HUES64 (cell line): ENCODE data around the gene CASP14.
"Not testable (repeated sequence)": the region's sequence is repeated elsewhere in the genome, so short reads cannot be mapped to it uniquely, and the experiment has no call there.

Experiments used
- H3K27ac ChIP-seq: 2 replicates; pipeline ENCODE4 v1.7.0; 2013; ENCODE audit warnings: low read depth, low read length, inconsistent platforms
- H3K27me3 ChIP-seq: 2 replicates; pipeline ENCODE4 v1.6.1; 2013; ENCODE audit warnings: mild to moderate bottlenecking, low read length; ENCODE audit not compliant: insufficient read depth
- H3K36me3 ChIP-seq: 2 replicates; pipeline ENCODE4 v1.6.1; 2013; ENCODE audit warnings: mild to moderate bottlenecking, low read length; ENCODE audit not compliant: insufficient read depth
- H3K4me1 ChIP-seq: 2 replicates; pipeline ENCODE4 v1.6.1; 2013; ENCODE audit warnings: mild to moderate bottlenecking, low read length, moderate library complexity; ENCODE audit not compliant: insufficient read depth
- H3K4me3 ChIP-seq: 2 replicates; pipeline ENCODE4 v1.5.1; 2013; ENCODE audit warnings: mild to moderate bottlenecking, low read length, moderate library complexity
- H3K9ac ChIP-seq: 2 replicates; pipeline ENCODE4 v1.6.1; 2013; ENCODE audit warnings: mild to moderate bottlenecking, low read depth, low read length
- H3K9me3 ChIP-seq: 2 replicates; pipeline ENCODE4 v1.6.1; 2013; ENCODE audit warnings: low read depth, low read length; ENCODE audit not compliant: insufficient read depth
- WGBS: fragments of 150-250, 120-280 bp; methylation state at CpG from one replicate; pipeline ENCODE4 v1.1.7; 2013; ENCODE audit warnings: missing lambda C conversion rate; 5-methylcytosine and 5-hydroxymethylcytosine counted together

CASP14 gene

GRCh38 chr19:15031675-15032074 is 17.6 kb upstream of the CASP14 start:
- no peak overlapping the region for H3K9ac ChIP-seq
- no peaks in the 10 kb centered on the region for H3K27me3 ChIP-seq
- no peaks in the 10 kb centered on the region for H3K36me3 ChIP-seq
- H3K9me3 ChIP-seq = peaks cover 54% of the 10 kb centered on the region
- no peak overlapping the region for H3K4me3 ChIP-seq
- H3K27ac ChIP-seq = no peak overlapping the region
- no CpG with 5 or more reads among the region's 1 CpG for WGBS
- no peaks in the 10 kb centered on the region for H3K4me1 ChIP-seq

GRCh38 chr19:15035795-15036311 is 13.4 kb upstream of the CASP14 start:
- Histone ChIP-seq H3K36me3 (no peaks in the 10 kb centered on the region), H3K9ac (no peak overlapping the region), H3K27me3 (no peaks in the 10 kb centered on the region), H3K4me1 (no peaks in the 10 kb centered on the region), H3K4me3 (no peak overlapping the region), H3K9me3 (peaks cover 67% of the 10 kb centered on the region), H3K27ac (no peak overlapping the region)
- WGBS = 44% methylated on average over 1 of the region's 1 CpG

- WGBS = 77% methylated on average over 4 of the region's 4 CpGs
- no peaks in the 10 kb centered on the region for H3K4me1 ChIP-seq
- H3K9me3 ChIP-seq = peaks cover 65% of the 10 kb centered on the region
- H3K27ac ChIP-seq = no peak overlapping the region
- H3K27me3 ChIP-seq = no peaks in the 10 kb centered on the region
- H3K4me3 ChIP-seq = no peak overlapping the region
- no peaks in the 10 kb centered on the region for H3K36me3 ChIP-seq
- H3K9ac ChIP-seq = no peak overlapping the region
Measured at GRCh38 chr19:15037586-15037985, 11.7 kb upstream of the CASP14 start.

DNA sequence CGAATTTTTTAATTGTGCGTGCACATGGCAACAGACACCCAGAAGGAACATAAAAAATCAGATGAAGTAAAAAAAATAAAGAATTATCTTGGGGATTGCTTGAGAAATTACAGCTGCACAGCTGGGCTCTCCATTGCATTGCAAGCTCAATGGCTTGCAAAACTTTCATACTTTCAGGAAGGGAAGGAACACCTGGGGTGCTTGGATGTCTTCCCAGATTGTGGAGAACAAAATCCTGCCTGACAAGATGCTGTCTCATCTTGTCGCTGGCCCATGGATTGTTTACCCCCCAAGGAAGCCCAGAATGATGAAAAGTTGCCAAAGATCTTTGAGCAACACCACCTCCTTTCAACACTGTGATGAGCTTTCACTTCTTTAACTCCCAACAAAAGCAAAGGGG is 11.0 kb upstream of the CASP14 start:
- H3K4me1 ChIP-seq = no peaks in the 10 kb centered on the region
- no peak overlapping the region for H3K9ac ChIP-seq
- H3K4me3 ChIP-seq = no peak overlapping the region
- WGBS = 75% methylated on average over 3 of the region's 3 CpGs
- H3K27ac ChIP-seq = no peak overlapping the region
- no peaks in the 10 kb centered on the region for H3K36me3 ChIP-seq
- peaks cover 71% of the 10 kb centered on the region for H3K9me3 ChIP-seq
- no peaks in the 10 kb centered on the region for H3K27me3 ChIP-seq

DNA sequence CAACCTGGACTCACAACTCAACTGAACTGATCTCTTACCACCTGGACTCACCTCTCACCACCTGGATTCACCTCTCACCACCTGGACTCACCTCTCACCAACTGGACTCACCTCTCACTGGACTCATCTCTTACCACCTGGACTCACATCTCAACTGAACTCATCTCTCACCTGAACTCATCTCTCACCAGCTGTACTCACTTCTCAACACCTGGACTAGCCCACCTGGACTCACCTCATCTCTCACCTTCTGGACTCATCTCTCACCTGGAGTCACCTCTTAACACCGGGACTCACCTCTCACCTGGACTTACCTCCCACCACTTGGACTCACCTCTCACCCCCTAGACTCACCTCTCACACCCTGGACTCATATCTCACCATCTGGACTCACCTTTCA is 7.3 kb upstream of the CASP14 start:
- Histone ChIP-seq H3K4me1 (no peaks in the 10 kb centered on the region), H3K9me3 (peaks cover 88% of the 10 kb centered on the region), H3K4me3 (no peak overlapping the region), H3K27ac (no peak overlapping the region), H3K9ac (no peak overlapping the region), H3K27me3 (no peaks in the 10 kb centered on the region), H3K36me3 (no peaks in the 10 kb centered on the region)
- WGBS = 71% methylated on average over 1 of the region's 1 CpG

DNA sequence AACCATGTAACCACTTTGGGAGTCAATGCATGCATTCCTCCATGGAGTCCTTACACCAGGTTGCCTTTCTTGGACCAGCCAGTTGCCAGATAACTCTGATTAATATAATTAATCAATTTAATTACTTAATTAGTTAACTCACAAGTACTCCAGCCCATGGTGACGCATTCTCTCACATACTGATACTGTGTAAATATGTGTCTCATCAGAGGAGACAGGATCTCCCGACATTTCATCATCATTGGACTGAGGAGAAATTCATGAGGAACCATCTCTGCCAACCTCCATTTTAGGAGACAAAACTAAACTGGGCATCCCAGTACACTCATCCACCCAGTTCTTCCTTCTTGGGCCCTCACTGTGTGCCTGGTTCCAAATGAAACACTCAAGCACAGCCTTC is 6.5 kb upstream of the CASP14 start:
- Histone ChIP-seq H3K9ac (no peak overlapping the region), H3K9me3 (peaks cover 88% of the 10 kb centered on the region), H3K27me3 (no peaks in the 10 kb centered on the region), H3K4me3 (no peak overlapping the region), H3K27ac (no peak overlapping the region), H3K36me3 (no peaks in the 10 kb centered on the region), H3K4me1 (no peaks in the 10 kb centered on the region)
- 94% methylated on average over 2 of the region's 2 CpGs for WGBS

DNA sequence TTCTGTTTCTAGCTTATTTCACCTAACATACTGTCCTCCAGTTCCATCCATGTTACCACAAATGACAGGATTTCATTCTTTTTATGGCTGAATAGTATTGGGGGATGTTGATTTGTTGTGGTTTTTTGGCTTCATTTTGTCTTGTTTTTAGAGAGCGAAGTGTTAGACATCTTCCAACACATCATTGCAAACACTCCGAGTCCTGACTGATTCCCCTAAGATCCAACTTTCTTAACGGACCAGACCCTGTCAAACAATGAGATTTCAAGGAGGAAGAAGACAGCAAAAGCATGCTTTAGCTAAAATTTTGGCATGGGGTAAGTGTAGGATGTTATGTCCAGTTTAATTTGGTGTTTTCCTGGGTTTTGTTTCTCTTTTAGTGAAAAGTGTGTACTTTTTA is 3.8 kb upstream of the CASP14 start:
- Histone ChIP-seq H3K9me3 (peaks cover 85% of the 10 kb centered on the region), H3K4me3 (no peak overlapping the region), H3K4me1 (no peaks in the 10 kb centered on the region), H3K27me3 (no peaks in the 10 kb centered on the region), H3K27ac (no peak overlapping the region), H3K9ac (no peak overlapping the region), H3K36me3 (no peaks in the 10 kb centered on the region)
- 80% methylated on average over 2 of the region's 3 CpGs for WGBS

DNA sequence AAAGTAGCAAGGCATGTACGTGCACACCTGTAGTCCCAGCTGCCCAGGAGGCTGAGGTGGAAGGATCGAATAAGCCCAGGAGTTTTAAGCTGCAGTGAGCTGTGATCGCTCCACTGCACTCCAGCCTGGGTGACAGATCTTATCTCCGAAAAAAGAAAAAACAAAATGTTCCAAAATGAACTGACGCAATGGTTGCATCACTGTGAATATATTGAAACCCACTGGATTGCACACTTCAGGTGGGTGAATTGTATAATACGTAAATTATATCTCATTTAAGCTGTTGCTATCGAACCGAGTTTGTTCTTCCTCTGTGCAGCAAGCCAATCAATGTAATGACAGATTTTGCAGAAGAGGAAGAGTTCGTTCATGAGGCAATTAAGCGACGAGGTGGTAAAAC is 1.6 kb upstream of the CASP14 start:
- Histone ChIP-seq H3K4me3 (no peak overlapping the region), H3K27me3 (no peaks in the 10 kb centered on the region), H3K27ac (no peak overlapping the region), H3K9me3 (peaks cover 87% of the 10 kb centered on the region), H3K4me1 (no peaks in the 10 kb centered on the region), H3K9ac (no peak overlapping the region), H3K36me3 (no peaks in the 10 kb centered on the region)
- 88% methylated on average over 11 of the region's 11 CpGs for WGBS

GRCh38 chr19:15048128-15048527 is 1.2 kb upstream of the CASP14 start:
- Histone ChIP-seq H3K36me3 (no peaks in the 10 kb centered on the region), H3K27ac (no peak overlapping the region), H3K4me1 (no peaks in the 10 kb centered on the region), H3K9me3 (peaks cover 87% of the 10 kb centered on the region), H3K4me3 (no peak overlapping the region), H3K9ac (no peak overlapping the region), H3K27me3 (no peaks in the 10 kb centered on the region)
- WGBS = 79% methylated on average over 4 of the region's 5 CpGs

DNA sequence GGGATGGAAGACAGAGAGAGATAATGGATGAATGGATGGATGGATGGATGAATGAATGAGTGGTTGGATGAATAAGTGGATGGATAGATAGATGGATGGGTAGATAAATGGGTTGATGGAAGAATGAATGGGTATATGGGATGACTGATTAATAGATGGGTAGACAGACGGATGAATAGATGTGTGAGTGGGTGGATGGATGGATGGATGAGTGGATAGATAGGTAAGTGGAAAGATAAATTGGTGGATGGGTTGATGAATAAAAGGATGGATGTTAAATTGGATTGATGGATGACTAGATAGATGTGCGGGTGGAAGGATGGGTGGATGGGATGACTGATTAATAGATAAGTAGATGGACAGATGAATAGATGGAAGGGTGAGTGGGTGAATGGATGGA is 1.4 kb downstream of the CASP14 start:
- Histone ChIP-seq H3K27ac (no peak overlapping the region), H3K9ac (no peak overlapping the region), H3K9me3 (peaks cover 88% of the 10 kb centered on the region), H3K4me1 (no peaks in the 10 kb centered on the region), H3K36me3 (no peaks in the 10 kb centered on the region), H3K27me3 (no peaks in the 10 kb centered on the region), H3K4me3 (no peak overlapping the region)
- WGBS = 90% methylated on average over 2 of the region's 2 CpGs

- H3K9me3 ChIP-seq = peaks cover 78% of the 10 kb centered on the region
- H3K27me3 ChIP-seq = no peaks in the 10 kb centered on the region
- H3K4me3 ChIP-seq = no peak overlapping the region
- no peaks in the 10 kb centered on the region for H3K36me3 ChIP-seq
- no peak overlapping the region for H3K9ac ChIP-seq
- H3K27ac ChIP-seq = no peak overlapping the region
- no peaks in the 10 kb centered on the region for H3K4me1 ChIP-seq
- WGBS = 73% methylated on average over 12 of the region's 12 CpGs
Measured at GRCh38 chr19:15062036-15062435, 12.8 kb downstream of the CASP14 start.

GRCh38 chr19:15070386-15070785 is 21.1 kb downstream of the CASP14 start:
- not testable (repeated sequence) for H3K9ac ChIP-seq, H3K27me3 ChIP-seq, H3K36me3 ChIP-seq, H3K27ac ChIP-seq, H3K4me3 ChIP-seq, H3K4me1 ChIP-seq
- peaks cover 45% of the 10 kb centered on the region for H3K9me3 ChIP-seq
- WGBS = 59% methylated on average over 4 of the region's 4 CpGs
